GM19397 (cell line): ENCODE results near the gene FOXN4.
"Not testable (repeated sequence)": the region's sequence is repeated elsewhere in the genome, so short reads cannot be mapped to it uniquely, and the experiment has no call there.

ENCODE experiments used
- ATAC-seq: cut with Tn5 transposase; IDR thresholded peaks from one replicate; pipeline ENCODE4 v1.9.1; 2021; ENCODE audit warnings: mild to moderate bottlenecking, moderate library complexity; ENCODE audit not compliant: unreplicated experiment

Gene FOXN4, protein sequence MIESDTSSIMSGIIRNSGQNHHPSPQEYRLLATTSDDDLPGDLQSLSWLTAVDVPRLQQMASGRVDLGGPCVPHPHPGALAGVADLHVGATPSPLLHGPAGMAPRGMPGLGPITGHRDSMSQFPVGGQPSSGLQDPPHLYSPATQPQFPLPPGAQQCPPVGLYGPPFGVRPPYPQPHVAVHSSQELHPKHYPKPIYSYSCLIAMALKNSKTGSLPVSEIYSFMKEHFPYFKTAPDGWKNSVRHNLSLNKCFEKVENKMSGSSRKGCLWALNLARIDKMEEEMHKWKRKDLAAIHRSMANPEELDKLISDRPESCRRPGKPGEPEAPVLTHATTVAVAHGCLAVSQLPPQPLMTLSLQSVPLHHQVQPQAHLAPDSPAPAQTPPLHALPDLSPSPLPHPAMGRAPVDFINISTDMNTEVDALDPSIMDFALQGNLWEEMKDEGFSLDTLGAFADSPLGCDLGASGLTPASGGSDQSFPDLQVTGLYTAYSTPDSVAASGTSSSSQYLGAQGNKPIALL

DNA sequence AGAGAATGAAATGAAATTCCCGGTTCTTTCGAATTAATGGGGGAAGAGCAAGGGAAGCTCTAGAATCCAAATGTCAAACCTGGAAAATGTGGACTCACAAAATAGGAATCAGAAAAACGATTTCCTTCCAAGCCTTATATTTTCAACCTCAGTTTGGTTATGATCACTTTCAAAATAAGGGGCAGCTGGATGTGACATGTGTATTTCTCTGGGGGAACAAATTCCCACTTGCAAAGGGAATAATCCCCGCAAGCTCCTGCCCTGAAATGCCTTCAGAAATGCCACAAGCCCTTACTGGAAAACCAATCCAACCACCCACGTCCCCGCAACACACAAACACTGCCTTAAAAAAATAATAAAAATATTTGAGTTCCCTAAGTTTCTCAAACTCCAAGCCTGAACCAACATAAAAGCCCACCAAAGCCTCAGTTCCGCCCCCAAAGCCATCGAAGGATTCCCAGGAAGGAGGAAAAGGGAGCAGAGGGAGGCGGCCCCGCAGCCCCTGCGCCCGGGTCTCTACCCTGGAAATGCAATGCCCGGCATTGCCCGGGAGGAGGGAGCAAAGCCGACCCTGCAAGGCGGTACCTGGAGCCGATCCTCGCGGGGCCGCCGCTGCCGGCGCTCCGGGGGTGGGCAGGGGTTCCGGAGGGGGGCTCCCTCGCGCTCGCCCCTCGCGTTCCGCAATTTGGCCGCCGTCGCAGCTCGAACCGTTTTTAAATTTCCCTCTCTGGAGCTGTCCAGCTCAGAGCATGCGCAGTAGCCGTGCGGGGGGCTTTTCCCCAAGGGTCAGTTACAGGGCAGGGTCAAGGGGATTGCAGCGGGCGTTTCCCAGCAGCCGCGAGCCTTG, at the start of gene FOXN4:
Gene FOXN4, minus strand, starts transcription at position 751 of the 847 bp plus-strand sequence. CDS start 963 bp downstream, outside the sequence.
- ATAC-seq = no peak

DNA sequence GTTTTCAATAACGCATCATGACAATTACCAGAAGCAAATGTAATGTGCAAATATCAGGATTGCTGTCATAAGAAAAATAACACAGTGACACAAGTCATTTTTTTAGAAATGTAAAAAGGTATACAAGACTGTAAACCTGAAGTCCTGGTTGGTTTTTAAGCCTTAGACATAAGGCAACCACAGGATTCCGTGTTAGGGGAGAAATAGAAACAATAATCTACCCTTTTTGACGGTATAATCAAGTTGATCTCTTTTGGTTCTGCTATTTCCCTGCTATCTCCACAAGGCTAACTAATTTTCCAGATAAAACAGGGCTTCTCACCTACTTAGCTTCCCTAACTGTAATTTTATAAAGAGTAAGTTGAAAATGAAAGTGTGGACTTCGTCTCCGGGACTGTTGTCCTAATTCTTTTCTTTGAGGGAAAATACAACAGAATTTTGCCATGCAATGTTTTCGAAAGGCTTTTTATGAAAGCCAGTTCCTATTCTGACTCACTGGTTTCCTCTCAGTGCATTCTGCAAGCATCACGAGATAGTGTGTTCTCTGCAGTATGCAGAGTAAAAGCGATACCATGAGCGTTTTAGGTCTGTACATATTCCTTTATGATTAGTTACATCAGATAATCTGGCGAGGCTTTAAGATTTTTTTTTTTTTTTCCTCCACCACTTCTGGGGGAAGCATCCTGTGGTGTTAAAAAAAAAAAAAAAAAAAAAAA, 49.2 kb upstream of the FOXN4 start:
- no peak for ATAC-seq

DNA sequence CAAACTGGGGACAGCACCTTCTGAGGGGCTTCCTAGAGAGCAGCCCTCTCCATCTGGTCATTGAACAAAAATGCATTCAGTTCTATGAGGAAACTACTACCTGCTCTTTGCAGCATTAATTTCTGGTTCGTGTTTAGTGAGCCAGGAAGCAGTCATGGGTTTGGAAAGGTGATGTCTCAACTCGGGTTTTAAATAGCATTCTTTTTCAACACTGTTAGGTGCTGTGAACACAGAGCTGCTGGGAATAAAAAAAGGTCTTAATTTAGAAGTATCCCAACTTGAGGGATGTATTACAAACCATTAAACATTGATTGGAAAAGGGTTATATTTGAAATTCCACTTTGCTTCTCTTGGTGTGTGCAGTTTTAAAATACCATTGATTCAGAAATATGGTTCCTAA, 47.9 kb upstream of the FOXN4 start:
- no peak for ATAC-seq

DNA sequence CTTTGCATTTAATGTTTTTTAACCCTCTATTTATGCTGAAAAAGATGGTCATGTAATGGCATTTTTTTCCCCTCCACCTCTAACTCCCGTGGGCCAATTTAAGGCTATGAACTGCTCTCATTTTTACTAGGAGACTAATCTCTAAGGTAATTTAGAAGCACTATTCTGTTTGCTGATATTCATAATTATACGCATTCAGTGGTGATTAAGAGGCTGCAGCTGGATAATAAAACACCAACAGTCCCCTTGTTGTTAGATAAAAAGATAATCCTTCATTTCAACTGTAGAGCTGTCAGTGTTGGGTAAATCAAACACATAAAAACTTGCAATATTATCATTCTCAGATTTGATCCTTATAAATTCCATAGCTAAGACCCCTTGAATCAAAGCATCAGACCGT, 47.5 kb upstream of the FOXN4 start:
- ATAC-seq = no peak

DNA sequence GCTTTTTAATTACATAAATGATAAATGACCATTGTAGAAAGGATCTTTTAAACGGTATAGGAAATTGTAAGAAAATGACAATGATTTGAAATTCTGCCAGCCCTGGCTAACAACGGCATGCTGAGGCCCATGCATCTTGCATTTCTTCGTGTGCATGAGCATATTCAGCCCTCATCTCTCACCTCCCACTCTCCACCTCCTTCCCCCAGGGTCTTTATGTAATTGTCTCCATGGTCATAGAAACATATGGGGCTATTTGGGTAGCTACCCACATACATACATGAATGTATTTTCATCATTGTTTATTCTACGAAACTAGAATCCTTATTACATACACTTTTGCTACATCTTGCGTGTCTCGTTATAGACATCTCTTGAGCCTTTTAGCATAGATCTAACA, 43.1 kb upstream of the FOXN4 start:
- no peak for ATAC-seq

DNA sequence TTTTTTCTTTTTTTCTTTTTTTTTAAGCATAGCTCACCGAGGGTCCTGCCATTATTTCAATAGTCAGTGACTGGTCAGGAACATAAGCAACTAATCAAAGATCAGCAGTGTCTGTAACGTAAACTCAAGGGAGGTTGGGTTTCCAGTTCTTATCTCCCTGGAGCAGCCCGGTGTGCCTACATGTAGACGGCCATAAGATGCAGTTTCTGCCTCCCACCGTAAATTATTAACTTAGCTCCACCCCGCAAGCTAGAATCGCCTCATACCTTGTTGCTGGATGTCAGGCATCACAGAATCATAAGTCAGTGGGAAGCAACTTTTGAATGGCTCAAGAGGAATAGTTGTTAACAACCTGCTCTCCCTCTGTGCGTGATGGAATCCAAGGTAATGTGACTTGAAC, 38.5 kb upstream of the FOXN4 start, which contains the start of gene MYO1H:
Gene MYO1H, plus strand, starts transcription at position 312 of the 400 bp plus-strand sequence. Its CDS starts 61 bp downstream, at position 373.
- ATAC-seq = no peak

DNA sequence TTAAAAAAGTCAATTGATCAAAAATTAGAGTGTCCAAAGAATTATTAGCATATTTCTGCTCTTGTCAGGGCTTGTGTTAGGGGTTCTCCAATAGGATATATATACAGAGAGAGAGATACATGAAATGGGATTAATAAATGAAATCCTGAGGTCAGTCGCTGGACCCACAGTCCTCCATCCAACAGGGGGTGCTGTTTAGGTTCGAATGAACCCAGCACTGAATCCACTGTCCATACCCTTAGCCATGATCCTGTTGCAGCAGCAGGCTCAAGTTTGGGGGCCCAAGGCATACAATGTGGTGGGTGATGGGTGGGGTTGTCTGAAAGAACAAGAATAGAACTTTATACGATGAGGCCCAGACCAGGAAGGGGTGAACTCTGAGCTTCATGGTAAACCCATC, 37.8 kb upstream of the FOXN4 start:
- no peak for ATAC-seq

DNA sequence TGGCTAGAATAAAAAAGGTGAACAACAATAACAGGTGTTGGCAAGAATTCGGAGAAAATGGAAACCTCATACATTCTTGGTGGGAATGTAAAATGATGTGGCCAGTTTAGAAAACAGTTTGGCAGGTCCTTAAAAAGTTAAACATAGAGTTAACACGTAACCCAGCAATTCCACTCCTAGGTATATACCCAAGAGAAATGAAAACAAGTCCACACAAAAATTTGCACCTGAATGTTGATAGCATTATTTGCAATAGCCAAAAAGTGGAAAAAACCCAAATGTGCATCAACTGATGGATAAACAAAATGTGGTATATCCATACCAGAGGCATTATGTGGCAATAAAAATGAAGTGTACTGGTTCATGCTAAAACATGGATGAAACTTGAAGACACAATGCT, 36.3 kb upstream of the FOXN4 start:
- ATAC-seq = no peak

DNA sequence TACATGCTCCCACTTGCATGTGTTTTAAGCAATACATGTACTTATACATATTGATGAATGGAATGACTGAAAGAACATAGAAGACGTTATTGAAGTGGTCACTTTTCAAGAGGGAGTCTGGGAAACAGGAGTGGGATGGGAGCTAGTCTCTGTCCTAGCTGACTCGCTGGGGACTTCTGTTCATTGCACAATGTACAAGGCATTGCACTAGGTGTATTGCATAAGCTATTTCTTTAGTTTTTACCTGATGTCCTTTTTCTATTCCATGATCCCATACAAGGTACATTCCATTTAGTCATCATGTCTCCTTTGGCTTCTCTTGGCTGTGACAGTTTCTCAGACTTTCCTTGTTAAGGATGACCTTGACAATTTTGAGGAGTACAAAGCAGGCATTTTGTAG, 34.6 kb upstream of the FOXN4 start:
- no peak for ATAC-seq

DNA sequence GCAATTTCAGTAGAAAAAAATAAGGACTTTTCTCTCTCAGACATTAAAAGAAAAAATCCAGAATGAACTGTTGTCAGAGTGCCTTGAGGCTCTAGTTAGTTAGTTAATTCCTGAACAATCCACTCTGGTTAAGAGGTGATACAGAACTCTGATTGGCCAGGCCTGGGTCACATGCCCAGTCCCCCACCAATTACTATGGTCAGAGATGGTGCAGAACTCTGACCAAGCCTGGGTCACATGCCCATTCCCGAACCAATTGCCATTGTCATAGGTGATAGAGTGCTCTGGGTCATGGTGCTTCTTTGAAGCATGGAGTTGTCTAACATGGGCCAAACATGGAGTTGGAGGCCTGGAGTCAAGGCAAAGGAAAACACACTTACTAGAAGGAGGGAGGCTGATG, 27.5 kb upstream of the FOXN4 start:
- no peak for ATAC-seq

DNA sequence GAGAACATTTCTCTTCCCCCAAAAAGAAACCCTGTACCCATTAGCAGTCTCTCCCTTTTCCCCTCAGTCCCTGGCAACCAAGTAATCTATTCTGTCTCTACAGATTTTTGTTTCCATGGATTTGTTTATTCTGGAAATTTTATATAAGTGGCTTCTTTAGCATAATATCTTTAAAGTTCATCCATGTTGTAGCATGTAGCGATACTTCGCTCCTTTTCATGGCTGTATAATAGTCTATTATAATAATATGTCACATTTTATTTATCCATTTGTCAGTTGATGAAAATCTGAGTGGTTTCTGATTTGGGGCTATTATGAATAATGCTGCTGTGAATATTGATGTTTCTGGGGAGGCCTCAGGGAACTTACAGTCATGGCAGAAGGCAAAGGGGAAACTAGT, 25.8 kb upstream of the FOXN4 start:
- no peak for ATAC-seq

DNA sequence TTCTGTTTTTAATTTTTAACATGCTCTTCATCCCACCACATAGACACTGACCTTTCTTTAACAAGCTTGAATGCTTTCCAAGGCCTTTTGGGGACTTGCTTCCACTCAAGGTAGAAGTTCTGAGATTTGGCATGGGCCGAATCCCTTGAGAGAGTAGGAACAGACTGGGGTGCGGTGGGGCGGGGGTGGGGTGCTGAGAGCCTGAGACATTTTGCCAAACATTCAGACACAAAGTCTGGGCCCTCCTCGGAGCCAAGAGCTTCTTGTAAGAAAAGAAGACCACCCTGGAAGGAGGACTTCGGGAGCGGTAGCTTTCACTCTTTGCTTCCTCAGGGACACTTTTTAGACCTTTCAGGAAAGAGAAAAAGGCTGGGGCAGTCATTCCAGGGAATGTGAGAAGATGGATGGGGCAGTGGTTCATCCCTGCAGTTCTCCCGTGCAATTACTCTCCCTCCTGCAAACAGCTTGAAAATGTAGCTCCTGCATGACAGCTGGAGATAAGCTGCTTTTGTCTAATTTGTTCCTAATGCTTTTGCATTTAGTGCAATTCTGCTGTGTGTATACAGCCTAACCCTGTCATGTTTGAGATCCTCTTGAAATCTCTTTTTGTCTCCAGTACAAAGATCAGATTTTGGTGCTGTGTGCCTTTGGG, 22.3 kb upstream of the FOXN4 start:
- ATAC-seq = no peak

DNA sequence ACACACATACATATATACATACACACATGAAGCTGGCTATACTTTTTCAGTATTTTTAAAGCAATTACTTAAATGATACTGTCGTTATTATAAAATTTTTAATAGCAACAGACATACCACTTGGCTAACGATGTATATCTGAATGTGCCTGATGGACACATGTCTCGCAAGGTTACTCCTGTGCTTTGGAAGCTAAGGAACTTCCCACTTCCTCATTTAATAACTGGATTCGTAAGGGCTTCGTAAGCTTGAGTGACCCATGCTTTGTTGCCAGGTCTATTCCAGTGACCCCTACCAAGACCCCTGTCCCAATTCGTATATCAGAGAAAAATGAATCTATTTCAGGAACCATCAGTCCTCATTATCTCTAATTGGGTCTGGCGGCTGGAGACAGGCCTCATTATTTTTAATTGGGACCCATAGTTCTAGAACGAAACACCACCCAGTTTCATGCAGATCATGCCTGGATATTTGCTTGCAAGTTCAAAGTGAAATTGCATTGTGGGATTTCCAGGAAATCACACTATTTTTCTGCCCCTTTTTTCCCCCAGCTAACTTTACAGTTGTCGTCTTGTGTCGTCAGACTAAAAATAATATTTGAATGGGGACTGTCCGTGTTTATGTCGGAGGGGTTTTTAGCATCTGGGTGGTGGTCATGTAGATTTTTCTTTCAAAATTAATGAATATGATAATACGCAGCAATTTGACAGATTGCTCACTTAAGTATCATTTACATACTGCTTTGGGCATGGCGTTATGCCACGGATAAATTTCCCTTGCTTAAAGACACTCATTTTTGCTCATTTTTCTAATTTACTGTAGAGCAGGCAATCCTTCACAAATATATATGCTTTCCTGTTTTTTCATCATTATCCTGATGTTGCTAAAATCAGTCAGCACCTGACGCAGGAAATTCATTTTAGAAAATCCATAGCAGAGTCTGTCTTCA, 21.5 kb upstream of the FOXN4 start:
- no peak for ATAC-seq

DNA sequence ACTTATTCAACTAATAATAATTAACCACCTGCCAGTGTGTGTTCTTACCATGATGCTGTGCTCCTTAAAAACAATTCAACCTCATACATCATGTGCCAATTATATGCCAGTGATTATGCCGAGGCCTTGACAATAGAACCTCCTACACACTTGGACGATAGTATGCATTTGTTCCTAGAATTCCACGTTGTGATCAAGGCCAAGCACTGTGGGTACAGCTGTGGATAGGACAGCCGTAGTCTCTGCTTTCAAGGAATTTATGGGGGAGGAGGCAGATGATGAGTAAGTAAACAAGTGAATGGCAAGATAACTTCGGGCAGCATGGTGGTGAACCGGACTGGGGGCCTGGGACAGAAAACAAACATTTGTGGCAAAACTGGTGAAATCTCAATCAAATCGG, 20.6 kb upstream of the FOXN4 start:
- ATAC-seq = no peak

DNA sequence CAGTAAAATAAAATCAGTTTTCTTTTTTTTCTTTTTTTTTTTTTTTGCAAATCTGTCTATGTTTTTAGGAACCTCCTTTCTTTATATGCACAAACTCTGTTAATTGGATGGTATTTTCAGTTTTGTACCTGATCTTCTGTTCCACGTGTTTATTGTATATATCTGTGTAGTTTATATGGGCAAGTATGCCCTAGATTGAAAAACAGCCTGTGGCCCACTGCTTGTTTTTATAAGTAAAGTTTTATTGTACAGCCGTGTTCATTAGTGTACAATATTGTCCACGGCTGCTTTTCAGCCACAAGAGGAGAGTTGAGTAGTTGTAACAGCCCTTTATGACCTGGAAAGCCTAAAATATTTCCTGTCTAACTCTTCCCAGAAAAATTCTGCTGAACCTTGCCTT, 19.9 kb upstream of the FOXN4 start:
- ATAC-seq = no peak

DNA sequence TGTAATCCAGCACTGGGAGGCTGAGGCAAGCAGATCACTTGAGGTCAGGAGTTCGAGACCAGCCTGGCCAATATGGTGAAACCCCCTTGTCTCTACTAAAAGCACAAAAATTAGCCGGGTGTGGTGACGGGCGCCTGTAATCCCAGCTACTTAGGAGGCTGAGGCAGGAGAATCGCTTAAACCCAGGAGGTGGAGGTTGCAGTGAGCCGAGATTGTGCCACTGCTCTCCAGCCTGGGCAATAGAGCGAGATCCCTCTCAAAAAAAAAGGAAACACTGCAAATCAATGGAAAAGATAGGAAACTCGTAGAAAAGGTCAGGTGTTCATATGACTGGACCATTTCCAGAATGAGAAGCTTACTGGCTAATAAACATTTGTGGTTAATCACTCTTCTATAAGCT, 12.2 kb upstream of the FOXN4 start:
- ATAC-seq = not testable (repeated sequence)

DNA sequence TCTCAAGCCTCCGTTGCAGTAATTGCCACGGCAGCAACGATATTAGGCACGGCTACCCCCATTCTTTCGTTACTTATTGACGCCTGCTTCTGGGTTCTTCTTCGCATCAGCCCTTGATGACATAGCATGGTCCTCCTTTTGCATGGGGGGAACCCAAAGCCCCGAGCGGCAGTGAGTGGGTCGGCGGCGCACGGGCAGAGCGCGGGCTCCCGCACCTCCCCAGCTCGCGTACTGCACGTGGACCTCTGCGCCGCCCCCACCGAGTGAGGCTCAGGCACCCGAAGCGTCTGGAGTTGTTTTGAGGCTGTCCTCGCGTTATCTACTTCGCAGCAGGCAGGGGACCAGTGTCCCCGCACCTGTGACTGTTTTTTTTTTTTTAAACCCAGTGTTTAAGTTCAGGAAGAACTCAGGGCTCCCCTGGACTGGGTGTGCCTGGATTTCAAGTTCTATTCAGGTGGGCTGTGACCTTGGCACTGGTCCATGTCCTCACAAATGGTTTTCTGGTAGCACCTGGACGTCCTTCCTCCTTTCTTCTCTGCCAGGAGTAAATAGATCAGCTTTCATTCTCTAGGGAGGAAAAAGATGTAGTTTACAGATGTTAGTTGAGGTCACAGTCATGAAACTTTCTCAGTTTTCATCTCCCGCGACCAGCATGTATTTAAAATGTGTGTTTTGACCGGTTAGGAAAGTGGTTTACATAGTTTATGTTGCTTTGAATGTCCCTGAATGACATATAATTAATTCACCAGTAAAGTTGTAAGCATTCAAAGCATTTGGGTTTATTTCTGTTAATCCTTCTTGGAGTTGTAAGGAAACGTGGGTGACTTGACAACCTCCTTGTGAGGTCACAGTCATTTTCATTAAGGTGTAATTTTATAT, 1.4 kb upstream of the FOXN4 start:
- no peak for ATAC-seq

DNA sequence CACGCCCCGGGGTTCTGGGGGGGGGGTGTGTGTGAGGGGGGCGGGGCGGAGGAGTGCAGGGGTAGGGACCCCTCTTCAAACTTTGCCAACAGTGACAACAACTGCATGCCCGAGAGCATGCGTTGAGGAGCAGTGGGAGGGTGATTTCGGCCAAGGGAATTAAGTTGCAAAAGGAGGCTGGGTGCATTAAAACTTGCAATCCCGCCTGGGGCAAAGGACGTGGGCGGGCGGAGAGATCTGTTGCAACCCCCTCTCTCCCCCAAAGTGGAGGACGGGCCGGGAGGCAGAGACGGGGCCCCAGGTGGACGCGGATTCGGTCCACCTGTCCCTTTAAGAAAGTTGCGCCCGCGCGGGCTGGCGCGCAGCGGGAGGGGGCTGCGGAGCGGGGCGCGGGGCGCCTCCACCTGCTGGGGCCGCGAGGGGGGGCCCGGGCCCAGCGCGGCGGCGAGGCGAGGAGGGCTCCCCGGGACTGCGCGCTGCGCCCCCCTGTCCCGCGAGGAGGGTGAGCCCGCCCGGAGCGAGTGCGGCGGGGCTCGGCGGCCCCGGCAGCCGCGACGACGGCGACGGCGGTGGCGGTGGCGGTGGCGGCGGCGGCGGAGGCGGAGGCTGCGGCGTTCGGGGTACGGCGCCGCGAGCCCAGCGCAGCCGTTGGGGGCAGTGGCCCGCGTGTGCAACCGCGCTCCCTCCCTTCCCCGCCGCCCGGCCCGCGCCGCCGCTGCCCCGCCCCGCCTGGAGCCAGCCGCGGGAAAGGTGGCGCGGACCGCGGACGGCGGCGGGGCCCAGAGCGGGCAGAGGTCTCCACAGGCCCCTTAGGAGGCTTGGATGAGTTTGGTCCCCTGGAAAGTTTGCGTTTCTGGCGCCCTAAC, 530 bp upstream of the FOXN4 start:
- ATAC-seq = no peak
